ENCODE results near the gene LRRK2.
A peak's percentile ranks its signal among the peaks of the same experiment; 100 is the strongest.
"Not testable (repeated sequence)": the region's sequence is repeated elsewhere in the genome, so short reads cannot be mapped to it uniquely, and the experiment has no call there.

LRRK2 gene

GRCh38 chr12:40208707-40209446 is 15.9 kb upstream of the LRRK2 start:
- ATAC-seq (ENCODE audit: low read depth) = no peak
- DNase-seq (ENCODE audit: low spot score) = no peak

GRCh38 chr12:40209886-40210285 is 14.9 kb upstream of the LRRK2 start:
- Histone ChIP-seq H3K4me1 (ENCODE audit: insufficient read depth, poor library complexity, severe bottlenecking) (peaks cover 7% of the 10 kb centered on the region), H3K36me3 (ENCODE audit: low read depth) (no peaks in the 10 kb centered on the region), H3K27me3 (ENCODE audit: insufficient read depth, poor library complexity, severe bottlenecking) (no peaks in the 10 kb centered on the region), H3K4me3 (ENCODE audit: severe bottlenecking) (no peak overlapping the region), H3K27ac (ENCODE audit: poor library complexity, severe bottlenecking) (no peak overlapping the region), H3K9me3 (ENCODE audit: severe bottlenecking) (no peaks in the 10 kb centered on the region)
- TF ChIP-seq CTCF (IDR thresholded peaks at IDR 0.05; ENCODE audit: poor library complexity, severe bottlenecking) = no peak
- no peak for ATAC-seq (ENCODE audit: low read depth)
- DNase-seq (ENCODE audit: low spot score) = no peak

More at GRCh38 chr12:40208707-40209446, 15.9 kb upstream of the LRRK2 start:
- Histone ChIP-seq H3K9me3 (ENCODE audit: severe bottlenecking) (no peaks in the 10 kb centered on the region), H3K27me3 (ENCODE audit: insufficient read depth, poor library complexity, severe bottlenecking) (no peaks in the 10 kb centered on the region), H3K36me3 (ENCODE audit: low read depth) (no peaks in the 10 kb centered on the region), H3K27ac (ENCODE audit: poor library complexity, severe bottlenecking) (no peak overlapping the region), H3K4me1 (ENCODE audit: insufficient read depth, poor library complexity, severe bottlenecking) (peaks cover 7% of the 10 kb centered on the region), H3K4me3 (ENCODE audit: severe bottlenecking) (no peak overlapping the region)
- TF ChIP-seq CTCF (IDR thresholded peaks at IDR 0.05; ENCODE audit: poor library complexity, severe bottlenecking) = no peak

- not testable (repeated sequence) for DNase-seq (ENCODE audit: low spot score); H3K4me3 ChIP-seq (ENCODE audit: severe bottlenecking); H3K27me3 ChIP-seq (ENCODE audit: insufficient read depth, poor library complexity, severe bottlenecking); ATAC-seq (ENCODE audit: low read depth); H3K27ac ChIP-seq (ENCODE audit: poor library complexity, severe bottlenecking); H3K4me1 ChIP-seq (ENCODE audit: insufficient read depth, poor library complexity, severe bottlenecking); H3K36me3 ChIP-seq (ENCODE audit: low read depth); H3K9me3 ChIP-seq (ENCODE audit: severe bottlenecking)
Observed at GRCh38 chr12:40211186-40211585, 13.6 kb upstream of the LRRK2 start.

GRCh38 chr12:40212566-40212965 is 12.2 kb upstream of the LRRK2 start:
- no peak for ATAC-seq (ENCODE audit: low read depth)
- Histone ChIP-seq H3K4me3 (ENCODE audit: severe bottlenecking) (no peak overlapping the region), H3K27me3 (ENCODE audit: insufficient read depth, poor library complexity, severe bottlenecking) (no peaks in the 10 kb centered on the region), H3K9me3 (ENCODE audit: severe bottlenecking) (no peaks in the 10 kb centered on the region), H3K4me1 (ENCODE audit: insufficient read depth, poor library complexity, severe bottlenecking) (peaks cover 5% of the 10 kb centered on the region), H3K36me3 (ENCODE audit: low read depth) (no peaks in the 10 kb centered on the region), H3K27ac (ENCODE audit: poor library complexity, severe bottlenecking) (no peak overlapping the region)
- no peak for TF ChIP-seq CTCF (IDR thresholded peaks at IDR 0.05; ENCODE audit: poor library complexity, severe bottlenecking)
- DNase-seq (ENCODE audit: low spot score) = no peak

GRCh38 chr12:40215982-40216381 is 8.8 kb upstream of the LRRK2 start:
- peak; percentile 70; the same call in 2 of the 3 replicates for ATAC-seq (ENCODE audit: low read depth)
- DNase-seq (ENCODE audit: low spot score) = no peak
- no peaks in the 10 kb centered on the region for H3K9me3 ChIP-seq (ENCODE audit: severe bottlenecking)
- no peaks in the 10 kb centered on the region for H3K27me3 ChIP-seq (ENCODE audit: insufficient read depth, poor library complexity, severe bottlenecking)
- no peaks in the 10 kb centered on the region for H3K36me3 ChIP-seq (ENCODE audit: low read depth)
- no peak overlapping the region for H3K4me3 ChIP-seq (ENCODE audit: severe bottlenecking)
- no peak overlapping the region for H3K27ac ChIP-seq (ENCODE audit: poor library complexity, severe bottlenecking)
- TF ChIP-seq CTCF (IDR thresholded peaks at IDR 0.05; ENCODE audit: poor library complexity, severe bottlenecking) = no peak
- H3K4me1 ChIP-seq (ENCODE audit: insufficient read depth, poor library complexity, severe bottlenecking) = no peaks in the 10 kb centered on the region
